ENCODE results near the gene CDC6. TPM values are rescaled to one million over a fixed set of nuclear protein-coding genes. Genes with fewer than 3 reads are reported as not detected.

The CDC6 gene
- total RNA-seq, 1 experiment from 2014 or later: 17.6 TPM

DNA sequence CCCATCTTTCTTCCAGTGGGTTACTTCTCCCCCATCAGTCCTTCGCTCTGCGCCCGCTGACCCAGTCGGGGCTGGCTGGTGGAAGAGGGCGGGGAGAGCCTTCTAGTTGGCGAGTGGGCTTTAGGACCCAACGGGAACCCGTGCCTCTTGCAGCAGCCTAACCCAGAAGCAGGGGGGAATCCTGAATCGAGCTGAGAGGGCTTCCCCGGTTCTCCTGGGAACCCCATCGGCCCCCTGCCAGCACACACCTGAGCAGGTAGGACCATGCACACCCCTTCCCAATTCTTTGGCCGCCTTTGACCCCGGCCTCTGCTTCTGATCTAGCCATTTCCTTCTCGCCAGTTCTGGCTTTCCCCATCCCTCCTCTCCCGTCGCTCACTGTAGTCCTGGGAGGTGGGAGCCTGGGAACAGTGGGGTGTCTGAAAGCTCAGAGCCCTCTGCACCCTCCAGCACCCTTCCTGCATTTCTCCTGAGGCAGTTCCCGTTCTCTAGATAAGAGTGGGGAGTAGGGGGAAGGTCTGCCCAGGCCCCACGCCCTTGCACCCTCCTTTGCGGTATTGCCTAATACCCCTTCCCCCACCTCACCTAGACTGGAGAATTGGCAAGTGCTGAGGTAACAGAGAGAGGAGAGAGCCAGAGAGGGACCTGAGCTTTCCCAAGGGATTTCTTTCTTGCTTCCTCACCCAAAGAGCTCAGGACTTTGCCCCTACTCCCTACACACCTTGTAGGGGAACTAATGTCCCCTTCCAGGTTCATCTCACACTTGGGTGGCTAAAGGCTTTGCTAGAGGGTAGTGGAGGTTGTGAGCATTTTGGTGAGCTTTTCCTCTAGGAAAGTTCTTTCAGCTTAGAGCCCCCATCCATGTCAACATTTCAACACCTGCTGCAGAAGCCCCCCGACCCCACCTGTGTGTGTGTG lies 21.6 kb downstream of the CDC6 start, which contains the start of gene RARA:
RARA (plus strand) TSS at position 150 of the 918 bp plus-strand sequence. CDS start 22,039 bp downstream, outside the sequence.
- no peak for DNase-seq (ENCODE audit: extremely low read depth, low read depth)

DNA sequence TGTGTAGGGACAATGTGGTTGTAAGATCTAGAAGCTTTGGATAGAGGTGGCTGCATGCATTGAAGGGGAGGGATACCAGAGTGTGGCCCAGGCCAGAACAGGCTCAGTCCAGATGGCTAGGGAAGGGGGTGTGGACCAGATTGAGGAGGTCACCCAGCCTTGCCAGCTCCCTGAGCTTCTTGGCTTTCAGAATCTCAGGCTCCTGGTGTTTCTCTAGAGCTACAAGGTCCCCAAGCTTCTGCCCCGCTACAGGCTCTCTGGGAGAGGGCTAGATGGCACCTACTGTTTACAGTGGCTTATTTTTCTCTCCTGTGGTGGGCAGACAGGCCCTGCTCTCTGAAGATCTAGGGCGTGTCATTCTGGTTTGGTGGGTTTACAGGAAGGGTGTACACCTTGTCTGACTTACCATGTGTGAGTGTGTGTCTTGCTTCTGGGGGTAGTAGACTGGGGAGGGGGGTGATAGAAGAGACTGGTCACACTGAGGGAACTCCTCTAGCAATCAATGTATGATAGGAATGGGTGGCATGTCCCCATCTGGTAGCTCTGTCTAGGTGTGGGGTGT lies 22.4 kb downstream of the CDC6 start:
- no peak for DNase-seq (ENCODE audit: extremely low read depth, low read depth)

DNA sequence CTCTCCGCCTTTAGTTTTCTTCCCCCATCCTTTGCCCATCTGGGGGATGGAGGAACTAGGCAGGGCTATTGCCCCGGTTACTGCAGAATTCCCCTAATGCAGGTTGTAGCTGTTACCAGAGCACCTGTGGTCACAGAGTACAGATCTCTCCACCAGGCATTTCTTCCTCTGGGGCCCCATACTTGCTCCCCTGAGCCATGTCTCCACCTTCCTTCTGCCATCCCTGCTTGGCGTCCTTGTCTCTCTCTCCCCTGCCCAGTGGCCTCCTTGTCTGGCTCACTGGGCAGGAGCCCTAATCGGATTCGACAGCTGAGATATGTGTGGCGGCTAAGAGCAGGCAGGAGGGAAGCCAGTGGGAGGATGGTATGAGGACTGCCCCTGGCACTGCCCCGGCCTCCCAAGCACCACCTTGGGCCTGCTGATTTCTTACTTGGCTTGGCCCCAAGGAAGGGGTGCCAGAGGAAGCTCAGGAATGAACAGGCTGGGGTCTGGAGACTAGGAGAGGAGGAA lies 23.3 kb downstream of the CDC6 start:
- DNase-seq (ENCODE audit: extremely low read depth, low read depth): no peak

DNA sequence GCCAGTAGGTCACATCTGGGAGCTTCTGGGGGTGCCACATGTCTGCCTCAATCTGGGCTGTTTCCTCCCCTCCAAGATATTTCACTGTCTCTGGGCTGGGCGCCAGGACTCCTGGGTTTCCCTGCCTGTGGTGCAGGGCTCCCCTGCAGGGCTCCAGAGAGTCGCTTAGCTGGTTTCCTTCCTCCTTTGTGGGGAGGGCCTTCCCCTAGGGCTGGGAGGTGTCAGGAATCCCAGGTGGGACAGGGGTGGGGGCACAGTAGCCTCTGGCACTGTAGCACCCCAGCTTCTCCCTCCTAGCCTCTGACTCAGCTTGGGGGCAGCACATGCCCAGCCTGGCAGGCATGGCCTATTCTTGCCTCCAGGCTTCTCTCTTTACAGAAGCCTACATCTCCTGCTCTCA lies 23.9 kb downstream of the CDC6 start:
- no peak for DNase-seq (ENCODE audit: extremely low read depth, low read depth)

- no peak for DNase-seq (ENCODE audit: extremely low read depth, low read depth)
Observed at GRCh38 chr17:40312131-40312731, 24.6 kb downstream of the CDC6 start.

DNA sequence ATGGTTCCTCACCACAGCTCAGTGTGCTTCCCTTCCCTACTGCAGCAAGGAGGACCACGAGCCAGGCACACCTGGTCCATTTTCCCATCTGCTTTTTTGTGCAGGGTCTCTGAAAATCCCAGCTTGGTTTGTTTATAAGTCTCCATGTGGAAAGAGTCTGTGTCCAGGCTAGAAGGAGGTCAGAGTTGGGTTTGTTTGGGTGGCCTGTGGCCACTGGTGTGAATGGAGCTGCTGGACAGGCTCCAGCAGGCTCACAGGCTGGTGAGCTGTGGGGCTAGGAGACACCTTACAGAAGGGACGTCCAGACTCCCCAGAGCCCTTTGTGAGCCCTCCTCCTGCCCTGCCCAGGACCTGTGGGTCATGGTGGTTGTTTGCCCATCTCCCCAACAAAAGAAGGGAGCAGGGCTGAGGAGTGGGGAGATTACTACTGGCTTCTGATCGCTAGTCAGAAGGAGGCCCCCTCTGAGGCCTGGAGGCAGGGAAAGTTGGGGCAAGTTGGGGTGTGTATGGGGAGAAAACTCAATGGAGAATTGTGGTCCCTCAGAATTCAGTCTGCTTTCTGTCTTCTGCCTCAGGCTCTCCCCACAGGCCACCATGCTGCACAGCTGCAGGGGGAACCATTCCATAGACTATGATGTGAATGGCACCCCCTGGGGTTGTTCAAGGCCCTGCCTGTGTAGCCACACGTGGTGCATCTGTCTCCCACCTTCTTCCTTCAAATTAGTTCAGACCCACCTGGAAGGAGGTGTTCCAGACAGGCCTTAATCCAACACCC lies 25.4 kb downstream of the CDC6 start:
- DNase-seq (ENCODE audit: extremely low read depth, low read depth): no peak

GRCh38 chr17:40313668-40314583 lies 26.2 kb downstream of the CDC6 start:
- DNase-seq (ENCODE audit: extremely low read depth, low read depth): no peak

DNA sequence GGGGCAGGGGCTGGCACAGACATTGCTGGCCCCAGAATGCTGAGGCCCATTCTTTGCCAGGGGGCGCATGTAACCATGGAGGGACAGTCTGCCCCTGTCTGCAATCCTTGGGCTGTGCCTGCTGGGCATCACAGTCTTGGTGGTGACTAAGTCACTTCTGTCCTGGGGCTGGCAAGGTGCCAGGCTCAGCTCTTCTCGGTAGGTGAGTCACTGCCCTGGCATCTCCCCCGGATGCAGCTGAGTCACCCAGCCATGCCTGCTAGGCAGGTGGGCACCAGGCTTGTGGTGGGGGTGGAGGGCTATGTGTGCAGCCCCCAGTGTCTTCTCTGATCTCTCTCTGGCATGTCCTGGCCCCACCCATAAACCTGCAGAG lies 26.9 kb downstream of the CDC6 start:
- DNase-seq (ENCODE audit: extremely low read depth, low read depth): peak; percentile 96

DNA sequence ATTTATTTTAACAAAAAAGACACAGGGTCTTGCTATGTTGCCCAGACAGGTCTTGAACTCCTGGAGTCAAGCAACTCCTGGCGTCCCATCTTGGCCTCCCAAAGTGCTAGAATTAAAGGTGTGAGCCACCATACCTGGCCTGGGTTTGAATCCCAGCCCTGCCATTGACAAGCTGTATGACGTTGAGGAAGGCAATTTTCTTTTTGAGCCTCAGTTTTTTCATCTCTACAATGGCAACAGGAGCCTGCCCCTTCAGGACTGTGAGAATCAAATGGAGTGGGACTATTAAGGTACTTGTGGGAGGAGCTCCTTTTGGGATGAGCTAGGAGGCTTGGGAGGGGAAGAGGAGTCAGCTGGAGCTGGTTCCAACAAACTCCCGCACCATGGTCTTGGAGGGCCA lies 27.5 kb downstream of the CDC6 start:
- no peak for DNase-seq (ENCODE audit: extremely low read depth, low read depth)

DNA sequence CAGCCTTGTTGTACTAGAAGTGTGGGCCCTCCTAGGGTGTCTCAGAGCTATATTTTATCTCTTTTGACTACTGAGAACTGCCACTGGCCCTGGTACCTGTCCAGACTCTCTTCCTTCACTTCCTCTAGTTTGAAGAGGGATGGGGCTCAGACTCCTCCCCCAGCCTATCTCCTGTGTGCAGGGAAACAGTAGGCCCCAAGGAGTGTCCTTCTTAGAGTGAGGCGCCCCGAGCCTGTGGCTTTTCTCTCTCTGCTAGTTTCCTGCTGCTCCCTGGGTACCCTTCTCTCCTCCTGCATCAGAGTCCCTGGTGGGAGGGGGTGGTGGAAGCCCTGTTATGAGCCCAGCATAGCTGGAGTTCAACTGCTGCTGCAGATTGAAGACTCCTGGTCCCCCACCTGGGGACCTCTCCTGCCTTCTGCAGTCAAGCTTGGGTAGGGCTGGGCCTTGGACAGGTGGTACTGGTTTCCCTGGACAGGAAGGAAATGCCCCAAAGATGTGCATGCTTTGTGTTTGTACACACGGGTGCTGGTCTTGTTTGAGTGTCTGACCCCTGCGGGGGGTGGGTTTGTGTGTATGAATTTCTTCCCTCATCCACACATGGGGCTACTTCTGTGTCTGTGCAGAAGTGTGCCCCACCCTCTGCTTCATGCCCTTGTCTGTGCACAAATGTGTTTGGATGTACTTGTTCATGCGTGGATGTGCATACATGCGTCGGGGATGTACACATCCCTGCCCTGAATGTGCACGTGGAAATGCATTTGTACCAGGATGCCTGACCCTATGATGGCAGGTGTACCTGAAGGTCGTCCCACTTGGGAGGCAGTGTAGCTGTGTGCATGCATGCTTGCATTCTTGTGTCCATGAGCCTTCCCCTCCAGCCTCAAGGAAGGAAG lies 28.2 kb downstream of the CDC6 start:
- no peak for DNase-seq (ENCODE audit: extremely low read depth, low read depth)

- peak; percentile 57 for DNase-seq (ENCODE audit: extremely low read depth, low read depth)
Observed at GRCh38 chr17:40316571-40317344, 29.1 kb downstream of the CDC6 start.

DNA sequence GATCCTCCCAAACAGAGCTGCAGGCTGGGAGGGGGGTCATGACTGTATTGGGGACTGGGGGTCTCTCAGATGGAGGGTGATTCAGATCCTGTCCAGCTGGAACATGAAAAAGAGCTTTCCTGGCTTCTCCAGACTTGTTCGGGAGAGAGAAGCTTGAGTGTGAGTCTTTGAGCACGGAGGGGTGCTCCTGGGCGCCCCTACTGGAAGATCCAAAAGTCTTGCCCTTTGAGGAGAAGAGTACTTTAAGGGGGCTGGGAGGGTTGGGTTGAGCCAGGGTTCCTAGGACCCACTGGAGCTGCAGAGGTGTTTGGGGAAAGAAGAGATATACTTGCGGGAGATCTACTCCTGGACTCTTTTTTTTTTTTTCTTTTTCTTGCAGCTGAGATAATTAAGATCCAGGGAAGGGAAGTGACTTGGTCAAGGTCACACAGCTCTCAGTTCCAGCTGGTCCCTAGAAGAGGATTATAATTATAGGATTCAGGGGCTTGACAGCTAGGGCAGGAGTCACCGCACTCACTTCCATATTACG lies 29.7 kb downstream of the CDC6 start:
- peak; percentile 68 for DNase-seq (ENCODE audit: extremely low read depth, low read depth)

DNA sequence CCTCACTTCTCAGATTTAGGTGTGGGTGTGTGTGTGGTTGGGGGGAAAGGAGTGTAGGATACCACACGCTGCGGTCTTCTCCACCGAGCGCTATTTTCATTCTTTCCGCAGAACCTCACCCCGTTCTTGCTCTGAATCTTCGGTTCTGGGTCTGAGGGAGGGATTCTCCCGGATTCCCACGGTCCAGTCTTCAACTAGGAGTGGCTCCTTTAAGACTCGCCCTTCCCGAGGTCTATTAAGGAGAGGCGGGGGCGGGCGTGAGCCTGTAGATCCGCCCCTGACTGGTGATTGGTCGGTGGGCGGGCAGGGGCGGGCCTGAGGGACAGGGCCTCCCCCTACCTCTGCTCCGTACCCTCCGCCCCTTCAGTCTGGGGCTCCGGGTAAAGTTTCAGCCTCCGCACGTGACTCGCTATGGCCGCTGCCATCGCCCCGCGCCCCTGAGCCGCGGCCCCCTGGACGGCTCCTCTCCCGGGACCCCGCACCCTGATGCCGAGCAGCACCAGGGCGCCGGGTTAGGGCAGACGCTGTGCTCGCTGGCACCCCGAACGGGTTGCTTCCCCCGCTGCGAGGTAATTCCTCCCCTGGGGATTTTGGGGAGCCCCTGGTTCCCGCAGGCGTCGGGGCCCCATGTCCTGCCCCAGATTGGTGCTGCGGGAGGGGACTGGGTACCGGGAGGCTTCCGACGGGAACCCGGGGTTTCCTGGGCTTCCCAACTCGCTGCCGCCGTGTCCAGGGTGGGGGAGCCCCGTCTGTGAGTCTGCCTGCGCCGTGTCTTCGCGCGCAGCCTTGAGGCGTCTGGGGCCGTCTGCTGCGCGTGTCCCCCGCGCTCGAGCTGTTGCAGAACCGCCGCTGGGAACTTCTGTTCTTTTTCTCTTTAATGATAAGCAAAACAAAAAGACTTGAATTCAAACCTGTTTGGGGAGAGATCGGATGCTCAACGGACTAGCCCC lies 30.5 kb downstream of the CDC6 start:
- DNase-seq (ENCODE audit: extremely low read depth, low read depth): peak; percentile 94

DNA sequence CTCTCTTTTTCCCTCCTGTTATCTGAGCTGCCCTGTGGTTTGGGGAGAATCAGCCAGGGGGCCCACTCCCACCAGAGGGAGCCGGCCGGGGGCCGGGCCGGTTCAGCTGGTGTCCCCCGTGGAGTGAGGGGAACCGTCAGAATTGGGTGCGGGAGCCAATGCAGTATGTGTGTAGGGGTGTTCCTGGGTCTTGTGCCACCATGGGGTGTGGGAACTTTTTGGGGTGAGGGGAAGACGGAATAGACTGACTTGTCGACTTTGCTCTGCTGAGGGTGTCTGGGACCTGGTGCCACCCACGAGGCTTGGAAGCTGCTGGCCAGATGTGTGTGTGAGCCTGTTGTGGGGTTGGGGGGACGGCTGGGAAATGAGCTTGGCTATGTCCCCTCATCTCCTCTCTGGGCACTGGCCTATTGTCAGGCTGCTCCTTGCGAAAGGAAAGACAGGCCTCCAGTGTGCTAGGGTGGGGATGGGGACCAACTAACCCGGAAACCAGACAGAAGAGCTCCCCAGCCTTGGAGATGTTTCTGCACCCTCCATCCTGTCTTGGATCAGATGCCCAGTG lies 31.2 kb downstream of the CDC6 start:
- no peak for DNase-seq (ENCODE audit: extremely low read depth, low read depth)

DNA sequence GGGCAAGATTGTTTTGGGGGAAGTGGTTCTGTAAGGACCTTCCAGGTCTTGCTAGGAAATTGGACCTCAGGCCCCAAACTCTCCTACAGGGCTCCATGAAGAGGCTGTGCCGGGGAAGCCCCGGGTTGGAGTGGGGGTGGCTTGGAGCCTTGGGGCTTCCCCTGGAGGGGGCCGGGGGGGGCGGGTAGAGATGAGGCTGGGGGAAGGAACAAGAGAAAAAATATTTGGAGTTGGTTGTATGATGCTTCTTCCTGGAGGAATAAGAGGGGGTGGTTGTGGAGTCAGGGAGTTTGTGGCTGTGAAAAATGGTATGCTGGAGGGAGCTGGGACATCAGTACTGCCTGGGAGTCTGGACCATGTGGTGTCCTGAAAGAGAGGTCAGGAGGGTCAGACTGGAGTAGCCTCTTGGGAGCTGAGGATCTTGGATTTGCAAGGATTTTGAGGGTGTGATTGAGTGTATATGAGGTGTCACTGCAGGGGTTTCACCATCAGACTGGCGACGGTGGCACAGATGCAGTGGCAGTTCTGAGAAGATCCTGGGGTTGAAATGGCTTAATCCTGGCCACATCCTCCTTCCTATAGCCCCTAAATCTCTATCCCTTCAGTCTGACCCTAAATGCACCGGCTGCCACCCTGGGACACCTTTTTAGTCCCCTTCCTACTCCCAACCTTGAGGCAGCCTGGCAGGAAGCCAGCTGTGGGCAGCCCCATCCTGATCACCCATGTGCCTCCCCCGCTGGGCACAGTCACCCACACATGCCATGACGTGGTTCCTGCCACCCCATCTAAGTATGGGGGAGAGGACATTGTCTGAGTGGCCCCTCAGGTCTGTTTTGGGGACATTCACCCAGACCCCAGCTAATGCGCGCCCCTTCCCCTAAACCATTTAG lies 32.2 kb downstream of the CDC6 start:
- DNase-seq (ENCODE audit: extremely low read depth, low read depth): no peak
